SK-N-DZ (cell line): ENCODE data around the gene TPPP3. TPM values are rescaled to one million over a fixed set of nuclear protein-coding genes. Genes with fewer than 3 reads are reported as not detected.

Experiments
- DNase-seq: peaks from one replicate; pipeline ENCODE4 v3.0.0-alpha.2; 2015; ENCODE audit warnings: low spot score
- polyA plus RNA-seq, 2 experiments: library from polyadenylated mRNA; depleted of rRNA; stranded (reverse); fragments of >200 nt; gene quantifications; 2 replicates each; pipeline ENCODE4 v1.2.3, GENCODE V29; 2014

Gene TPPP3
- polyA plus RNA-seq (2014; cell fraction: cytosol; rRNA removed) = 4.2 and 5.8 TPM in 2 replicates
- polyA plus RNA-seq (2014; cell fraction: nucleus; rRNA removed) = 5.0 and 8.0 TPM in 2 replicates

- peak; percentile 91 for DNase-seq
Measured at GRCh38 chr16:67393111-67393787, at the start of gene TPPP3. TSS of gene TPPP3 (minus strand) at chr16:67393498. CDS start at chr16:67391111, 2,387 bp downstream.

GRCh38 chr16:67442581-67443255 is 49.4 kb upstream of the TPPP3 start:
- peak; percentile 45 for DNase-seq

GRCh38 chr16:67441907-67442306 is 48.6 kb upstream of the TPPP3 start:
- no peak for DNase-seq

- no peak for DNase-seq
Measured at GRCh38 chr16:67441271-67441753, 48.0 kb upstream of the TPPP3 start.

- no peak for DNase-seq
Measured at GRCh38 chr16:67438824-67439393, 45.6 kb upstream of the TPPP3 start.

- no peak for DNase-seq
Measured at GRCh38 chr16:67438098-67438791, 44.9 kb upstream of the TPPP3 start.

GRCh38 chr16:67437513-67437912 is 44.2 kb upstream of the TPPP3 start:
- DNase-seq = no peak

GRCh38 chr16:67436640-67437193 is 43.4 kb upstream of the TPPP3 start:
- DNase-seq = no peak

- DNase-seq = no peak
Measured at GRCh38 chr16:67435758-67436164, 42.5 kb upstream of the TPPP3 start.

GRCh38 chr16:67433131-67433719 is 39.9 kb upstream of the TPPP3 start:
- DNase-seq = no peak

GRCh38 chr16:67432506-67432890 is 39.2 kb upstream of the TPPP3 start:
- no peak for DNase-seq

GRCh38 chr16:67431775-67432505 is 38.6 kb upstream of the TPPP3 start:
- DNase-seq = peak; percentile 61

GRCh38 chr16:67430977-67431774 is 37.9 kb upstream of the TPPP3 start, which contains the start of gene HSD11B2:
TSS of gene HSD11B2 (plus strand) at chr16:67431121. CDS start at chr16:67431249, 128 bp downstream.
- peak; percentile 47 for DNase-seq

- peak; percentile 29 for DNase-seq
Measured at GRCh38 chr16:67430504-67430976, 37.2 kb upstream of the TPPP3 start.

- no peak for DNase-seq
Measured at GRCh38 chr16:67429799-67430503, 36.7 kb upstream of the TPPP3 start.

GRCh38 chr16:67429053-67429798 is 35.9 kb upstream of the TPPP3 start:
- DNase-seq = no peak

- peak; percentile 83 for DNase-seq
Measured at GRCh38 chr16:67428146-67428731, 34.9 kb upstream of the TPPP3 start.

GRCh38 chr16:67426950-67427349 is 33.7 kb upstream of the TPPP3 start:
- no peak for DNase-seq
